ENCODE data around the gene THRB.

The THRB gene

DNA sequence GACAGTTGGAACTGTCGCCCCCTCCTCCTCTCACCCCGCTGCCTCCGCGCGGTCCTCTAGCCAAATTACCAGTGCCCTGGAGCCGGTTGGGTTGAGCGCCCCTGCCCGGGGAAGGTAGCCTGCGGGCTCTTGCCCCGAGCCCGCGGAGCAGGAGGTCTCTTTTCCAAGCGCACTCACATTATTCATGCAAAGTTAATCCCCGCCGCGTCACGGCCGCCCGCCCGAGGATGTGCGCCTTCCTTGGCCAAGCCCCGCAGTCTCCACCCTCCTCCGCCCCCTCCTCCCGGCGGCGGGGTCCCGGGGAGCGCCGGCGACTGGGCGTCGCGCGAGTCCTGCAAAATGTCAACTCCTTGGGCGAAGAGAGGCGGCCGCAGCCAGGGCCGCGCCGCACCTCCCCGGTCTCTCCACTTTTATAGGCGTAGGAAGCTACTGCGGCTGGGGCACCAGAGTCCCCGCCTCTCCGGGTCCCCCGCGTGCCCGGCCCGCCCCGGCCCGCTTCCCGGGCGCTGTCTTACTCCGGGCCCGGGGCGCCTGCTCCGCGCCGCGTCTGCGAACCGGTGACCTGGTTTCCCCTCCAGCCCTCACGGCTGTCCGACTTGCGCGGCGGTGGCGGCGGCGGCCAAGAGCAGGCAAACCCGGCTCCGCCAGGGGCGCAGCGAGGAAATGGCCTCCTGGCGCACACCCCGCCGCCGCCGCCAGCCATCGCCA lies at the start of gene THRB:
Gene THRB, minus strand, starts transcription at position 233 of the 708 bp plus-strand sequence.
- no peak for DNase-seq

DNA sequence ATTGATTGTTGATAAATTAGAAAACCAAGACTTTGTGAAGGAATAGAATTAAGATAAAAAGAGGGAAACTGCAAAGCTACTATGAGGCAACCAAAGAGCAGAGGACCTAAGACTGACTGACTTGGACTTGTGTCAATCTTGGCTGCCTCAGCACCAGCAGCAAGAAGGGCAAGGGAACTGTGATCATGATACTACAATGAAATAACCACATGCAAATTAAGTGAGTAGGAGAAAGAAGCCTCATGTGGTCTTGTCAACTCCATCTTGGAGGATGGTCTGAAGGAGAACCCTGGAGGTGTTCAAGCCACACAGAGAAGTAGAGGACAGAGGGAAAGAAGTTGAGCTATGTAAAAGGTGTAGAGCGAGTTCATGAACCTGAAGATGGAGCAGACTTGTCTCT lies 47.3 kb upstream of the THRB start:
- no peak for DNase-seq

DNA sequence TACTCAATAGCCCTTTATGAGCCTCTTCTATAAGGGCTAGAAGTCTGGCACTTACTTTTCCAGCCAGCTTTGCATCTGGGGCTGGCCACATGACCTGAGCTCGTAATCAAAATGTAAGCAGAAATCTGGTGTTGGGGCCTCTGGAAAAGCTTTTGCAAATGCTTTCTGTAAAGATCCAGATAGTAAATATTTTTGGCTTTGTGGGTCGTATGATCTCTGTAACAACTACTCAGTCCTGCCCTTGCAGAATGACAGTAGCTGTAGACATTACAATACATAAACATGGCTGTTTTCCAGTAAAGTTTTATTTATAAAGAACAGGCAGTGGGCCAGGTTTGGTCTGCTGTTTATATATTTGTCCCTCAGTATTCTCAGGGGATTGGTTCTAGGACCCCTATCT lies 46.2 kb upstream of the THRB start:
- no peak for DNase-seq

DNA sequence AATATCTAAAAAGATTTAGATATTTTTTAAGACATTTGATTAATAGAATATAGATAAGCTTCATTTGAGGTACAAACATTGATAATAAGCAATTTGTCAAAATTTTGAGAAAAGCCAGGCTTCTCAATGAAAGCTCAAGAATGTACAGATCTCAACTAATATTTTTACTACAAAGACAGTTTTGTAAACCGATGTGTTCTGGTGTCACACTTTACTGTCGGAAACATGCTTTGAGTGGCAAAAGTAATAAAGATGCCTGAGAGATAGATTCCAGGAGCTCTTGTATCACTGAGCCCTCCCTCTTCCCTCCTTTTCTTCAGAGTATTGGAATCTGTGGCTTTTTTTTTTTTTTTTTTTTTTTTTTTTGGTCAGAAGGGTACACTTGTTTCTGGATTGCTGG lies 45.0 kb upstream of the THRB start:
- no peak for DNase-seq

DNA sequence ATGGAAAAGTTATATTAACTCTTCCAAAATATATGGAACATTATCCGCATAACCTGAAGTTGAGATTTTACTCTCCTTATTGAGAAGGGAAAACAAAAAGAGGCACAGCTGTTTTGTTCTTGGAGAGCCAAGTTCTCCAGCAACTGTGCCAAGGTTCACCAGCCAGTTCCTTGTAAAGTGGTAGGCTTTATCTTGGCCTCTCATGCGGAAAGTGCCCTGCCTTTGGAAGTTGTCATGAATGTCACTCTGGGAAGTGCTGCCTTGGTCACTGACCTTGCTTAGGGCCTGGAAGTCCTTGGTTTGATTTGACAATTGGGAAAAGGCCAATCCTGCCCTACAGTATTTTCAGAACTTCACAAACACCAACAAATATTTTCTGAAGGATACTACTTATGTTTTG lies 44.2 kb upstream of the THRB start:
- DNase-seq, result no peak

DNA sequence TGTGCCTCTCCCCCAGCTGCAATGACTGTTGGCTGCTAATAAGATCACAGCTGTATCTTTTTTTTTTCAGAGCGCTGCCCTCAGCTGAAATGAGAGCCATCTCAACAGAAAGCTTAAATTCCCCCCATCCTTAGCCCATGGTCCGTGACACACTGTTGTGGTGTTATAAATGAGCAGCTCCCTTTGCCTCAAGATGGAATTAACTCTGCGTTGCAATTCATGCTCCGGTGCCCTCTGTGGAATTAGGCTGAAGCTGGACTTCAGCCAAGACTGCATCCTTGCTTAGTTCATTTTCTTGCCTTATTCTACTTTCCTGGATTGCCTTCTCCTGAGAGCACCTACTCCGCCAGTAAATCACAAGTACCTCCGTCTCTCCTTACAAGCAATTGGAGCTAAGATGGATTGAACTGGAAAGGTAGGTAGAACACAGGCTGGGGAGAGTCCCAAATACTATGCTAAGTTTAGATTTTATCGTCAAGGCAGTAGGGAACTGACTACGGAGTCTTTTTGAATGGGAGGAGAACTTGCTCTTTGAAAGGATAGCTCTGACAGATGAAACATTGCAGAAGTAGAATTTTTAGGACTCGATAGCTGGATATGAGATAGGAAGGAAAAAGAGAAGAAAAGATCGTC lies 39.0 kb upstream of the THRB start:
- DNase-seq, result no peak

DNA sequence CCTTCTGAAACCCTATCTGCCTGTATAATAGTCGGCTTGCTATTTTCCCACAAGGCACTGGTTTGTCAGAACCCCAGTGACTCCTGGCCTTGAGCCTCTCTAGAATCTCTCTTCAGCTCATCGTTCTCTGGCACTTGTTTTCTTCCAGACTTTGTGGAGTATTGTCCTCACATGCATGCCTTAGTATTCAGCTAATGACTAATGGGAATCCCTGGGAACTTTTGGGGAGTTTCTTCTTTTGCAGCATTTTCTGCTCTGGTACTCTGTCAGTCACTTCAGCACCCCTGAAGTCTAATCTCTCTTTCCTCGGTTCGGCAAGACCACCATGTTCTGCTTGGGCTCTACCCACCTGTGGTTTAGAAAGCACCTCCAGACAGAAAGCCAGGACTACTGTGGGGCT lies 35.8 kb upstream of the THRB start:
- no peak for DNase-seq

DNA sequence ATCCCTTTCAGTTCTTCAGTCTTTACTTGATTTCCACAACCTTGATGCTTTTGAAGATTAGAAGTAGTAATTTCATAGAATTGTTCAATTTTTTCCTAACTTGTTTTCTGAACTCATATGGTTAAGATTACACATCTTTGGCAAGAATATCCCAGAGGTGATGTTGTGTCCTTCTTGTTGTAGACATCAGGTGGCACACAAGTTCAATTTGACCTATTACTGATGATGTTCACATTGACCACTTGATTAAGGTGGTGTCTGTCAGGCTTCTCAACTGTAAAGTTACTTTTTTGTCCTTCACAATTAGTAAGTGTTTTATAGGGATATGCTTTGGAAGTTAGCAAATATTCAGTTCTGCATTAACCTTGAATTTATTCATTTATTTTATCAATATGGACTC lies 34.6 kb upstream of the THRB start:
- no peak for DNase-seq

DNA sequence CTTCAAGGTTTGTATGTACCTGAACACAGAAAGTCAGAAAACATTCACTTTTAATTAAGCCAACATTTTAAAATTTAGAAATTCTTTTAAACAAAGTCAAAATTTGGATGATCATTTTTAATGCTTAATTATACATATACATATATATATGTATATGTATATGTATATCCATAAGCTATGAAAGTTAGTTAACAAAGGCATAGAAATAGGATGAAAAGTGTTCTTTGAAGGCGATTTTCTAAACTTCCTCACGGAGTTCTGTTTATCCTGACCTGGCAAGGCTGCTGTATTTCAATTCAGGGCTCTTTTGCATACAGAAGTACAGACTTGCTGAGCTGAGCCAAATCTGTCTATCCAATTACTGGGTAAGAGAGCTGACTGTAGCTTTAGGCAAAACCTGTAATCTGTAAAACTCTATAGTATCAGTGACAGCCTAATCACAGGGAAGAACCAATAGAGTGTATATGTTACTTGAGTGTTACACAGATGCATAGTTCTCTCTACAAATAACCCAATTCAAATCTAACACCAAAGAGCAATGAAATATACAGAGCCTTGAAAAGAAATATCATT lies 32.1 kb upstream of the THRB start:
- no peak for DNase-seq

DNA sequence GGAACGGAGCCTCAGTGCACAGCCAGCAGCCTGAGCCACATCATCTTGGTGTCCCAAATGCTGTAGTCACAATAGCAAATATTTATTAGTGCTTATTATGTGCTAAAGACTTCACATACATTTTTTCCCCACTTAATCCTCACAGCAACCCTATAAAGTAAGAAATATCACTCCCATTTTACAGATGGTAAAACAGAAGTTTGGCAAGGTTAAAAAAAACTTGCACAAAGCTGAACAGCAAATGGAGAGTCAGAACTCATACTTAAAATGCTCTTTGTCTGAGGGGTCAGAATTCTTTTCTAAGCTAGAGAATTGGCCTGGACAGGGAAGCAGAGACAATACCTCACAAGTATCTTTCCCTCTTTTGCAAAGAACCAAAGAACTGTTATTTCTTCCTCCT lies 30.9 kb upstream of the THRB start:
- DNase-seq, result no peak

DNA sequence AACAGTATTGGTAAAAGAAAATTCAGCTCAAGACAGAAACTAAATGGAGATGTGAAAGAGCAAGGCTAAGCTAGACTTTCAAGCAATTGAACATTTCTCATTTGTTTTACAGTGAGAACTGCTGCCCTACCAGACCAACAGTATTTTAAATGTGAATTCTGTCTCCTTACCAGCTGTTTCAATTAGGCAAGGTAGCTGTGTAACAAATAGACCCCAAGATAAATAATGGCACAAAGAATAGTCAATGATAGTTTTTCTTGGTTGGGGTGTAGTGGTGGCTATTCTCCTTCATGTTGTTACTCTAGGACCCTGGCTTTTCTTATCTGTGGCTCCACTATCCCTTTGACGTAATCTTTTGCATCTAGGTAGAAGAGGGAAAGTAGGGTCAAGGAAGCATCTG lies 30.4 kb upstream of the THRB start:
- DNase-seq, result no peak

DNA sequence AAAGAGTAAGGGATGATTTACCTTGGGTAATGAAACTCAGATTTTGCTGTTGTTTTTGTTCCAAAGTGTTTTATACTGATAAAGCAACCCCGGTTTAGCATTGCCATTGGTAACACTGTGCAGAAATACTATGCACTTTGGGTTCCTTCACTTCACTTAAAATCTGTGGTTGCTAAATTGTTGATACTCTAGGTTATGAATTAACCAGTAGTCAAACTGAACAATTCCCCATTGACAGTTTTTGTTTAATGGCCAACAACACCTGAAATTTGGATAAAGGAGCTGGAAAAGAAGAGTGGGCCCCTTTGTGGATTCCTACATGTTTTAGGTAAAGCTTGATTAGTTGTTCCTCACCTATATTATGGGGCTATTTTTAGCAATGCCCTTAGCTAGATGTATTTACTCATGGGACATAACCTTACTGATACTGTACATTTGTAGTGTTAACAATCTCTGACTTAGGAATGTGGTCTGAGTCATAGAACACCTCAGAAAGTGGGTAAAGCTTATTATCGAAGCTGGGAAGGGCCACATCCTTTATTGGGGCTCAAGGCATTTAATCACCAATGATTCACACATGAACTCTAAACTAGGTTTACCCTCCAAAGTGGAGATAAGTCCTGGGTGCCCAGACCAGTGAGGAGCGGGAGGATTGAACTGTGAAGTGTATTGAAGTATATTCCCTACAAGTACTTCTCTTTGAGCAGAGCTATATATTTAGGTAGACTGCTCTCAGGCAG lies 29.5 kb upstream of the THRB start:
- DNase-seq, result no peak

DNA sequence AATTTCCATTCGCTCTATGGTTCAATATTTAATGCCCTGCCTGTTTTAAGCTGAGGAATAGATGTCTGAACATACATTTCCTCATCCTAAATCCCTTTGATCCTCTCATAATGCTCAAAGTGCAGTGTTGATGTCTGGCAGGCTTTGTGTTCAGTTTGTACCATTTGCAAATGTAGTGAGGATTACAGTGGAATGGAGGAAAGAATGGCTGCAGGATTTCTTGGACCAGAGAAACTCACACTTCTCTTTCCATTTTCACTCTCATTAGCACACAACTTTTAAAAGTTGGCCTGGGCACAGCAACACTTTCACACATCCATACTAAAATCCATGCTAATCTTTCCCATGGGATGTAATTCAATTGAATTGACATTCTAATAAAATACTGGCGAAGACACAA lies 28.6 kb upstream of the THRB start:
- no peak for DNase-seq

DNA sequence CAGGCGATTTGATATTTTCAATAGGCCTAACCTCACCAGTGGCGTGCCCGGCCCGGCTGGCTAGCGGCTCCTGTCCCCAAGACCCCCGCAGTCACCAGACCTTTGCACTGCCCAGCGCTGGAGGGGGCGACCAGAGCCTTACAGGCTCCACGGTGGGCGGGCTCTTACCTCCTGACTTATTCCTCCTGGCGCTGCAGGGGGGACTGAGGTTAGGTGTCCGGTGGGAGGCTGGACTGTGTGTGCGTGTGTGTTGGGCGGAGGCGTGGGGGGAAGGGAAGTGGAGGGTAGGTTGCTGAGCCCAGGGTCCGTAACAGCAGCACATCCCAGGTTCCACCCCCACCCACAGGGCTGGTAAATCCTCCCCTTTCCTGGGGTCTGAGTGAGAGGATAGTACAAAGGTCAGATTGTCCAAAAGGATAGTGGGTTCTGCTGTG lies 27.5 kb upstream of the THRB start:
- peak; percentile 1 for DNase-seq

DNA sequence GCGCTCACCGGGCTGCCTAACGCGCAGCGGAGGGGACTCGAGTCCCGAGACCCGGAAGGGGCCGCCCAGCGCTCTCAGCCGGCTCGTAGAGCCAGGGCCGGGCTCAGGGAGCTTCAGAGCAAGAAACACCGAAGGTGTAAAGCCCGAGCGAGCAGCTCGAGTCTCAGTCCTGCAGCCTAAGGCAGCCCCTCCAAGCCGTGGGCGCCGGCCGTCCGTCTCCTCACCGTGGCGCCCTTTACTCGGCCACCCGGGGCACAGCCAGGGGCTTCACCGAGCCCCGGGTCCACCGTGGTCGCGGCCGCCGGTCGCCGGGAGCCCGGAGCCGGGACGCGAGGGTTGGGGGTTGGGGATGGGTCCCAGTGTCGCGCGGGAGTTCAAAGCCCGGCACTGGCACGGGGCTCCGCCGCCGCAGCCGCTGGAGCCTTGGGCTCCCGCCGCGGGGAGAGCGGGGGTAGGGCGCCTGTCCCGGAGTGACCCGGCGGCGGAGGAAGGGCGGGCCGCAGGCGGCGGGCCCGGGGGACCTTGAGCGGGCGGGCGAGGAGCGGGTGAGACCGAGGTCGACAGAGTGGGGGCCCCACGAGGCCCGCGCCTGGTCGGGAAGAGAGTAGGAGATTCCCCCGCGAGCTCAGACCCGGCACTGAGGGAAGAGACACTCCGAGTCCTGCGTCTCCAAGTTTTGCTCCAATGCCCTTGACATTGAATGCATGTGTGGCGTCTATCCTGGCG lies 26.9 kb upstream of the THRB start:
- DNase-seq, result no peak

DNA sequence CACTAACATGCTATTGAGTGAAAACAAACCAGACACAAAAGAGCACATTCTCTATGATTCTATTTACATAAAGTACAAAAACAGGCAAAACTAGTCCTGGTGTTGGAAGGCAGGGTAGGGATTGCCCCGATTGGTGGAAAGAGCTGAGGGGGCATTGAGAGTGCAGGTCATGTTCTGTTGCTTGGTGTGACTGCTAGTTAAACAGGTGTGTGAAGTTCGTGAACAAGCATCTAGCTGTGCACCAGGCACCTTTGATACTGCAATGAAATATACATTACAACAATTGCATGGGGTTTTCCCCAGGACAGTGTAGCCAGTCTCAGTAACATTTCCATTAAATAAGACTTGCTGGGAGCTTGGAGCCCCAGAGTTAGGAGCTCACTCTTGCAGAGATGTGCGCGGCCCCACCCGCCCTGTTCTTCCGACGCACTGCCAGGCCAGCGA lies 26.3 kb upstream of the THRB start:
- DNase-seq, result no peak

DNA sequence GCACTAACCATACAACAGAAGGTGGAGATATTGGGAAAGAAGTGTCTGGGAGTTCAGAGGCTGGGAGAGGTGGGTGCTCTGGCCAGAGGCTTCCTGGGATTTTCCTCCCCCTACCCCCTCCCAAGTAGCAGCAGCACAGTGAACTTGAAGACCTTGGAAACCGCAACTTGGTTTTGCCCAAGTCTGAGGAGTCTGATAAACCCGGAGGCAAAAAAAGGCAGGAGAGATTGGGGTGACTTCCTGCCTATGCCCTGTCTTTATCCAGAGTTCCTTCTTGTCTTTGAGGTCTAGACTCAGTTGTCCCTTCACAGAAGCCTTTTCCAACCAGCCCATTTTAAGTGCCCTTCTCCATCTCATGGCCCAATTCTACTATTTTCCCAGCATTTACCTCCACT lies 25.4 kb upstream of the THRB start:
- DNase-seq, result no peak

DNA sequence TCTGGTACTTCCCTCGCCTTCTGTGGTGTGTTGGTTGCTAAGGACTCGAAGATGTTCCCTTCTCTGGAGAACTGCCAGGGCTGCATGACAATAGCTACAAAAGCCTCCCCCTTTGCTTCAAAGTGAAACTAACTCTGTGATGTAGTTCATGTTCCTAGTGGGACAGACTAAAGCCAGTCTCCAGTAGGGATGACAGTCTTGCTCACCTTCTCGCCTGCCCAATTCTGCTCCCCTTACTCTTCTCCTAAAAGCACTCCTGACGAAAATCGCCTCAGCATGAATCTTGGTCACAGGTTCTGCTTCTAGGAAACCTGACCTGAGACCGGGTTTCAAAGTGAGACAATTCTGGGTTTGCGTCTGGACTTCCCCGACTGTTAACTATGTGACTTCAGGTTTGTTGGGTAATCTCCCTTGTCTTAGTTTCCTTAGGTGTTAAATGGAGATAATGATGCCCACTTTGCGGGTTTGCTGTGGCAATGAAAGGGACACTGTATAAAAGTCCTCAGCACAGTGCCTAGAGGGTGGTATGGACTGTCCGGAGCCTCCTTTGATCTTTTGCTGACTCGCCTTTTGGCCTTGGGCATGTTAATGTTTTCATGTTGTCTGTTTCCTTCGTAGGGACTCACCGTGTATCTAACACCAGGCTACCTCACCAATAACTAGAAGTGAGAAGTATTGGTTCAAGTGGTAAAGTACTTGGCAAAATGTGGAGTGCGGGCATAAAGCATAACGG lies 24.9 kb upstream of the THRB start:
- no peak for DNase-seq

DNA sequence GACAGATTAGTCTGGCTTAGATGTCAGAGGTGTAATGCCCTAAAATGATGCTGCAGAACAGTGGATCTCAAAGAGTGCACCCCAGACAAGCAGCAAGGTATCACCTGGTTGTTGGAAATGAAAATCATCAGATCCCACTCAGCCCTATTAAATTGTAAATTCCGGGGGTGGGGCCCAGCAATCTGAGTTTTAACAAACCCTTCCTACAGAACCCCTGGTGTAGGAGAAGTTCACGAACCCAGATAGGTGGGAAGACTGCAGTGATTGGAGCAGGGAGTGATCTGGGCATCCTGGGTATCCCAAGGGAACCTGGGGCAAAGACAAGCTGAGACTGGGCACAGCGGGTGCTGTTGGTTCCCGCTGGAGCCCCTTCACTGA lies 24.3 kb upstream of the THRB start:
- DNase-seq, result no peak

DNA sequence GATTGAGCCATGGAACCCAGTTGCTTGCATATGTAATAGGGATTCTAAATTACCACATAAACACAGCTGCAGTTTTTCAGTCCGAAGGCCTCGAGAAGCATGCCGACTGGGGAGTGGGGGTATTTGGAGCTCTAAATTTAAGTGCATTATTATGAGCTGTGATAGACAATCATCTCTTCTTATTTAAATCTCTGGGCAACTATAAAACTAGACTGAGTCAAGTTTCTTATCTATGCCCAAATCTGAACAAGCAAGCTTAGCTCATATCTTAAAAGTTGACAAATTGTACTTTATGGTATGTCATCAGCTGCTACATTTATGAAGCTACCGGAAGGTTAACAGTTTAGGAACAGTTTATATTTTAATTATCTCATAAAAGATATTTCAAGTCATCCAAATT lies 19.5 kb upstream of the THRB start:
- no peak for DNase-seq

DNA sequence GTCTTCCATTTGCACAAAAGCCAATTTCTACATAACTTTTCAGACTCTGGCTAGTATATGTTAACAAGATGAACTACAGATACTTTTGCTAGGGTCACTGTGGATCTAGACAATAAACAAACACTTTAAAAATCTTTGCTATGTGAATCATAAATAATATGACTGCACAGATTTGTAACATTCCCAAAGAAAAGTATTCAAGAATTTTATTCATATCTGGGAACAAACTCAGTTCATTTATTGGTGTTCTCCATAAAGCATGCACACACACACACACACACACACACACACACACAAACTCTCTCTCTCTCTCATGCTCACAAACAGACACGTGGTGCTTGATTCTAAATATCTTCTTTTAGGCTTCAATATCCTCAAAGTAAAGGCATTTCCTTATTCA lies 18.8 kb upstream of the THRB start:
- no peak for DNase-seq

DNA sequence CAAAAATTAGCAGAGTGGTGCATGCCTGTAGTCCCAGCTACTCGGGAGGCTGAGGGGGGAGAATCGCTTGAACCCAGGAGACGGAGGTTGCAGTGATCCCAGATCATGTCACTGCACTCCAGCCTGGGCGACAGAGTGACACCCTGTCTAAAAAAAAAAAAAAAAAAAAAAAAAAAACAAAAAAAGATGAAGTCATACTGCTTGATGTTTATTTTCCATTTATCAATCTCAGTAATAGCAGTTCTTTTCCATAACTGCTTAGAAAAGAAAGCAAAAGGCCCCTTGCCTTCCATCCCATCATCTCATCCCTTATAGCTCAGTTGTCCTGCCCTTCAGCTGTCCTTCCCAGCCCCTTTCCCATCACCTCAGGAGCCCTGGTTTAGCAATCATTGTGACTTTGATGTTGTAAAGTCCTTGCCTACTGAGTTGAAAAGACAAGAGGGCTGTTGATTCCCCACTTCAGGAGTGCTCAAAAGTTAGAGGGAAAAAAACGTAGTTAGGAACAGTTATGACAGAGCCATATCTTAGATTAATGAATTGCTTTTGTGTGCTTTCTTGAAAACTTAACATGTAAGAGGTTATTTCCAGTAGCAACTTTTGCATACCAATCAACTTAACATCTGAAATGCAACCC lies 18.0 kb upstream of the THRB start:
- no peak for DNase-seq

Measured in stimulated activated CD4-positive, alpha-beta T cell treated with anti-CD3 and anti-CD28 coated beads, Interleukin-4, amount 100 ng/mL, for 1 hour (primary cell).